Esophagus squamous epithelium (tissue), 5 donors: ENCODE measurements around the gene GRID2. TPM values are rescaled to one million over a fixed set of nuclear protein-coding genes. Genes with fewer than 3 reads are reported as not detected.

Experiments used
- DNase-seq: peaks from one replicate; lab custom pipeline; 2025; lab: John Stamatoyannopoulos, UW
- H3K27ac ChIP-seq, 4 donors: fragments of 200-600 bp; sonication (generic); one replicate each; pipeline ENCODE4 v1.5.1; 2016 to 2019; ENCODE audit warnings: mild to moderate bottlenecking in 1 of 4
- H3K27me3 ChIP-seq, 4 donors: fragments of 200-600 bp; sonication (generic); 1 replicate in 3 of 4; 2 replicates in 1 of 4; pipeline versions ENCODE4 v1.5.1 to v1.6.0; 2017 to 2021; ENCODE audit warnings: antibody characterized with exemption in 1 of 4
- H3K36me3 ChIP-seq, 3 donors: fragments of 200-600 bp; sonication (generic); one replicate each; pipeline ENCODE4 v1.5.1; 2016 to 2019
- H3K4me1 ChIP-seq, 3 donors: fragments of 200-600 bp; sonication (generic); one replicate each; pipeline ENCODE4 v1.5.1; 2017 to 2019
- H3K4me3 ChIP-seq, 4 donors: fragments of 200-600 bp; sonication (generic); 1 replicate in 3 of 4; 2 replicates in 1 of 4; pipeline ENCODE4 v1.5.1; 2016 to 2019; ENCODE audit warnings: mild to moderate bottlenecking in 2 of 4, moderate library complexity in 1 of 4
- H3K9me3 ChIP-seq, 3 donors: fragments of 200-600 bp; sonication (generic); one replicate each; pipeline ENCODE4 v1.5.1; 2016 to 2019
- POLR2A ChIP-seq, 4 donors: fragments of 450-650 bp; IDR thresholded peaks; one replicate each; pipeline ENCODE4 v1.6.1; 2017; ENCODE audit warnings: antibody characterized with exemption in 4 of 4, mild to moderate bottlenecking in 4 of 4, moderate library complexity in 3 of 4
- WGBS, 2 donors: methylation state at CpG; one replicate each; pipeline ENCODE4 v1.1.5; 2018; 5-methylcytosine and 5-hydroxymethylcytosine counted together
- intact Hi-C: fragments of 100-400 bp; cut with DNase I; formaldehyde crosslinking; loops from one replicate; pipeline ENCODE4 v1.15.0; 2022
- total RNA-seq, 4 donors: library from RNA; depleted of rRNA; stranded (reverse); fragments of >200 nt; gene quantifications; one replicate each; pipeline ENCODE4 v1.1.0, GENCODE V29; 2016
- TF ChIP-seq, protein P1 (sequence below), 6 experiments: fragments of 450-650 bp in 4 of 6; fragments of 200-600 bp in 2 of 6; sonication (generic) in 2 of 6; IDR thresholded peaks; one replicate each; pipeline ENCODE4 v1.5.1; 2016 to 2019; ENCODE audit warnings: antibody characterized with exemption in 6 of 6, mild to moderate bottlenecking in 4 of 6, moderate library complexity in 4 of 6
- donor health status: DM: yes; HTN: yes; CAD: no.

Gene GRID2
- total RNA-seq, 4 donors from 2014 or later = not detected

- intact Hi-C loops = no loop called here
- H3K27ac ChIP-seq = no peak overlapping the region
- TF ChIP-seq, protein P1, sequence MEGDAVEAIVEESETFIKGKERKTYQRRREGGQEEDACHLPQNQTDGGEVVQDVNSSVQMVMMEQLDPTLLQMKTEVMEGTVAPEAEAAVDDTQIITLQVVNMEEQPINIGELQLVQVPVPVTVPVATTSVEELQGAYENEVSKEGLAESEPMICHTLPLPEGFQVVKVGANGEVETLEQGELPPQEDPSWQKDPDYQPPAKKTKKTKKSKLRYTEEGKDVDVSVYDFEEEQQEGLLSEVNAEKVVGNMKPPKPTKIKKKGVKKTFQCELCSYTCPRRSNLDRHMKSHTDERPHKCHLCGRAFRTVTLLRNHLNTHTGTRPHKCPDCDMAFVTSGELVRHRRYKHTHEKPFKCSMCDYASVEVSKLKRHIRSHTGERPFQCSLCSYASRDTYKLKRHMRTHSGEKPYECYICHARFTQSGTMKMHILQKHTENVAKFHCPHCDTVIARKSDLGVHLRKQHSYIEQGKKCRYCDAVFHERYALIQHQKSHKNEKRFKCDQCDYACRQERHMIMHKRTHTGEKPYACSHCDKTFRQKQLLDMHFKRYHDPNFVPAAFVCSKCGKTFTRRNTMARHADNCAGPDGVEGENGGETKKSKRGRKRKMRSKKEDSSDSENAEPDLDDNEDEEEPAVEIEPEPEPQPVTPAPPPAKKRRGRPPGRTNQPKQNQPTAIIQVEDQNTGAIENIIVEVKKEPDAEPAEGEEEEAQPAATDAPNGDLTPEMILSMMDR (IDR thresholded peaks at IDR 0.05) = no peak
- TF ChIP-seq POLR2A (IDR thresholded peaks at IDR 0.05) = no peak
- no peaks in the 10 kb centered on the region for H3K9me3 ChIP-seq
- no peaks in the 10 kb centered on the region for H3K36me3 ChIP-seq
- H3K27me3 ChIP-seq = no peaks in the 10 kb centered on the region
- WGBS, 2 donors = 63 to 79% methylated on average over 1 of the region's 1 CpG
- no peak for DNase-seq
- H3K4me3 ChIP-seq = no peak overlapping the region
- no peaks in the 10 kb centered on the region for H3K4me1 ChIP-seq
Measured at GRCh38 chr4:93116624-93117023, 812.9 kb downstream of the GRID2 start.

- intact Hi-C loops = no loop called here
- no peak overlapping the region for H3K27ac ChIP-seq
- no peaks in the 10 kb centered on the region for H3K36me3 ChIP-seq
- H3K4me1 ChIP-seq = no peaks in the 10 kb centered on the region
- H3K4me3 ChIP-seq = no peak overlapping the region
- H3K9me3 ChIP-seq = no peaks in the 10 kb centered on the region
- no peaks in the 10 kb centered on the region for H3K27me3 ChIP-seq
- 80 to 82% methylated on average over 2 of the region's 2 CpGs for WGBS, 2 donors
- no peak for DNase-seq
- no peak for TF ChIP-seq POLR2A (IDR thresholded peaks at IDR 0.05)
- TF ChIP-seq, protein P1 (IDR thresholded peaks at IDR 0.05) = no peak
Measured at GRCh38 chr4:93127489-93127888, 823.7 kb downstream of the GRID2 start.

DNA sequence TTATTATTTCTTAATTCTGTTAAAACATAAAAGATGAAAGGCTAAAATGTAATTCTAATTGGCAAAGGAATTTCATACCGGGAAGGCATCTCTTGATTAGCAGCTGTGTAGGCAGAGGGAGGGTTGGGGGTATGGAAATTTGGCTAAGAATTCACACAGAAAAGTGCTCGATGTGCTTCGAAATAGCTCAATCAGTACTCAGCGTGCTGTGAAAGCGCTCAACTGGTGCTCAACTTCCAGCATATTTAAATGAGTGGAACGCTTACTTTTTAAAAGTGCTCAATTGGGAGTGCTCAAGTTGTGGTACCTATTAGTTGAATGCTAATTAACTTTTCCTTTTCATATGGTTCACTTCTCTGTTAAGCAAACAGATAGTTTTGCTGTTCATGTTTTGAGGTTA, 828.9 kb downstream of the GRID2 start:
- Histone ChIP-seq H3K9me3 (no peaks in the 10 kb centered on the region), H3K36me3 (no peaks in the 10 kb centered on the region), H3K4me3 (no peak overlapping the region), H3K27me3 (no peaks in the 10 kb centered on the region), H3K27ac (no peak overlapping the region), H3K4me1 (no peaks in the 10 kb centered on the region)
- intact Hi-C loops = no loop called here
- no peak for DNase-seq
- 75% methylated on average over 6 of the region's 6 CpGs for WGBS, 2 donors
- TF ChIP-seq, protein P1 (IDR thresholded peaks at IDR 0.05) = no peak
- no peak for TF ChIP-seq POLR2A (IDR thresholded peaks at IDR 0.05)

DNA sequence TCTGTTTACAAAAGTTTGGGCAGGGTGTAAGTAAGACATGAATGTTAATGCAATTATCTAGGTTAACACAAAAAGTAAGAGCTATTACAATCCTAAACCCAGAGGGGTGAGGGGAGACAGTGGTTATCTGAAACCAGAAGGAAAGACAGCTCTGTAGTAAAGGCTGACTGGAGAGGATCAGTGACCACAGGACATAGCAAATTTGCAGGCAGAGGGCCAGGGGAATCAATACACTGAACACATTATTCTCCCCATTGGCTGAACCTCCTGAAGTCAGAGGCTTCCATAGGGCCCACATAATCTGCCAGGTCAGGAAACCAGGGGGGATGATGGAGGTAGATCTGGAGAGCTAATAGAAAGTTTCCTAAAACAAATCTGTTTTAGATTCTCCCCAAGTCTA, 835.4 kb downstream of the GRID2 start:
- Histone ChIP-seq H3K4me1 (peaks cover 0 to 7% (median 0%) of the 10 kb centered on the region in 3 donors), H3K9me3 (no peaks in the 10 kb centered on the region), H3K27ac (no peak overlapping the region), H3K4me3 (no peak overlapping the region), H3K36me3 (no peaks in the 10 kb centered on the region), H3K27me3 (no peaks in the 10 kb centered on the region)
- TF ChIP-seq, protein P1 (IDR thresholded peaks at IDR 0.05) = no peak
- no peak for TF ChIP-seq POLR2A (IDR thresholded peaks at IDR 0.05)
- intact Hi-C loops = no loop called here
- DNase-seq = no peak

GRCh38 chr4:93143902-93144301, 840.1 kb downstream of the GRID2 start:
- intact Hi-C loops = no loop called here
- Histone ChIP-seq H3K9me3 (no peaks in the 10 kb centered on the region), H3K4me3 (no peak overlapping the region), H3K36me3 (no peaks in the 10 kb centered on the region), H3K27ac (no peak overlapping the region), H3K4me1 (peaks cover 0 to 7% (median 0%) of the 10 kb centered on the region in 3 donors), H3K27me3 (no peaks in the 10 kb centered on the region)
- TF ChIP-seq, protein P1 (IDR thresholded peaks at IDR 0.05) = no peak
- no peak for TF ChIP-seq POLR2A (IDR thresholded peaks at IDR 0.05)
- no peak for DNase-seq
- 66 to 79% methylated on average over 3 of the region's 3 CpGs for WGBS, 2 donors
